Endometrial microvascular endothelial cells (primary cell): ENCODE measurements around the gene C1orf216. TPM values are rescaled to one million over a fixed set of nuclear protein-coding genes. Genes with fewer than 3 reads are reported as not detected.
"Not testable (repeated sequence)": the region's sequence is repeated elsewhere in the genome, so short reads cannot be mapped to it uniquely, and the experiment has no call there.

Experiments used
- in situ Hi-C: cut with HindIII; loops from 2 replicates; pipeline ENCODE4 v1.10.0; 2017; ENCODE audit warnings: low sequenced_read_pairs, low pct_unique_long_range_greater_than_20kb; ENCODE audit errors: inconsistent ontology term
- total RNA-seq: library from RNA; depleted of rRNA; stranded (reverse); fragments of >200 nt; gene quantifications from one replicate; pipeline ENCODE4 v1.2.3, GENCODE V29; 2015; ENCODE audit errors: inconsistent ontology term

Gene C1orf216
- 9.8 TPM for total RNA-seq

DNA sequence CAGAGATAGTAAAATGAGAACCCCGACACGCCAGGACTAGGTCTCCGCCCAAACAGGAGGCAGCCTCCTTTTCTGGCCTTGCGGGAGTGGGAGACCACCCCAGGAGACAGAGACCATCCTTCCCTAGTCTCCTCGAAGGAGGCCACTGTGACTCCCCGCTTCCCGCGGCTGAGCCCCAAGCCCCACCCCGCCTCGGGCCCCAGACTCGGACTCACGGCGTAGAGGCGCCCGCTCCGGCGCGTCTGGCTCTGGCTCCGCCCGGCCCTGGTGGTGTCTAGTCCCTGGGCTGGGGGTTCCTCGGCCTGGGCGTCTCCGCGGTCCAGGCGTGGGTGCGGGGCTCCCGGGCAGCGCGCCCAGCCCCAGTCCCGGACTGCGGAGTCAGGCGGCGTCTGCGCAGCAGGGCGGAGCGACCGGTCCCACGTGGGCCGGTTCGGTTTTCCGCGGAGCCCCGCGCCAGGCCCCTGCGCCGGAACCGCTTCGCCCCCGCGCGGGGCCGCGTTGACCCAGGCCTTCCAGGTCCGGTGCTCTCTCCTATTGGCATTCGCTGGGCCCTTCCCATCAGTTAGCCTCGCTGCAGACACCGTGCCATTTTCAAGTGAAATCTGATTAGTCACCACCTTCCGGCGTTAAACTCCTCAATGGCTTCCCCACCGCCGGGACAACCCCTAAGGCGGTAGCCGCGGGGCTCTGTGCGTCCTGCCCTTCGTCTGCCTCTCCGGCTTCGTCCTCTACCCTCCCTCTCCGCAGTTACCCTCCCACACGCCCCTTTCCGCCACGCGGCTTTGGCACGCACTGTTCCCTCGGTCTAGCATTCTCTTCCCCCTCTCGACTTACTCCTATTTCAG lies at the start of gene C1orf216:
C1orf216 (minus strand) TSS at position 393 of the 845 bp plus-strand sequence. CDS start 2,563 bp downstream, outside the sequence.
- in situ Hi-C loops = no loop called here

DNA sequence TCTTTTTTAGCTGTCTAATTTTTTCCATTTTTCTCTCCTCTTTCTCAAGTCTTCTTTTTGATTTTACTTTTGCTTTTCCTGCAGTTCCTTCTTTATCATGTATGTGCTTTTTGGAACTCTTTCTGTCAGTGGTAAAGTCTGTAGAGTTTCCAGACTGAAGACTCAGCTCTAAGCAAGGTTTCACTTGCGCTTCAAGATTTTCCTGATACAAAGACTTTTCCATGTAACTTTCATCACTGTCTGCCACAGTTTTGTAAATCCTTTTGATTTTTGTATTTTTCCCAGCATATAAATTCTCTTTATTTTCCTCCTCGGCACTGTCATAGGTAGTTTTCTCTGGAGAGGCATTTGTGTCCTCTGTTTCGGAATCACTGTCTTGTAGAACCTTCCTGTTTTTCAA lies 45.6 kb upstream of the C1orf216 start:
- in situ Hi-C loops = no loop called here

DNA sequence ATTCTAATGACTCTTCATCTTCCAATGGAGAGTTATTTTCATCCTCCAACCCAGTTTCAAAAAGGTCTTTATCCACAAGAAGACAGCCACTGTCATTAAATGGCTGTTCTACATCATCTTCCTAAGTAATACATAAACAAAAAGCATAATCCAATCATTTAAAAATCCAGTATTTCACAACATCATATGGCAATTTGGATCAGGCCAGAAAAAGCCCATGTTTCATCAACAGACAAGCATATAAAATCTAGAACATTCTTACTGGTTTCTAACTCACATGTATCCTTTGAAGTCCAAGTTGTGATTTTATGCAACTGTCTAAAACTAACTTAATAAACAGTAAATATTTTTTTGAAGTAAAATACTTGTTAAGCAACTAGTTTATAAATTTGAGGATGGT lies 44.5 kb upstream of the C1orf216 start:
- in situ Hi-C loops = no loop called here

DNA sequence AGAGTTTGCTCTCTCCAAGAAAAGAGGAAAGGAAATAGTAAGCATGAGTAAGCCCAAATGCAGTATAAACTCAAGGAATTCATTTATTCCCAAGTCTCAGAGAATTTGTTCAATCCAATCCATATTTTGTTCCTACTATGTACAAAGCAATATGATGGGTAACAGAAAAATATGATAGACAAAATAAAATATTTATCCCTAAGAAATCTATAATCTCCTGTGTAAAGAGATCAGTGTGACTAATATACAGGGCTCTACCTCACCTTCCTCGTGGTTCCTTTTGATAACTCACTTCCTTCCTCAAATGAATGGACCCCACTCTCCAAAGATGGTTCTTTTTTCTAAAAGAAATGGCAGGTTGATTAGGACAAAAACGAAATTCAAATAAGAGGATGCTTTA lies 43.5 kb upstream of the C1orf216 start:
- in situ Hi-C loops = no loop called here

DNA sequence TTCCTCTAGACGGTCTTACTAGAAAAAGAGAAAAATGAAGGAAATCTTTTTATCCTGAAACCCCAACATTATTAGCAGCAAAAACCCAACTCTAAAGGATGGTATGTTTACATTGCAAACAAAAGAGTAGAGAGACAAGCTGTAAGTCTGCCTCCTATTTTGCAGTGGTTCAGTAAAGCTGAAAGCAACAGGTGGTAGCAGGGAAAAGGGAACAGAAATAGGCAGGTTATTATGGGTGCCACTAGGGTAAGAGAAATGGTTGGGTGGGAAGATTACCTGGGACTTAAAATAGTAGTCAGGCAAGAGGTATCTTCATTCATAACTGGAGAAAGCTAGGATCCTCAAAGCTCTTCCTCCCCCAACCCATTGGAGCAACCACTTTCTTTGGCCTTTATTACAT lies 37.4 kb upstream of the C1orf216 start:
- in situ Hi-C loops = no loop called here

GRCh38 chr1:35753626-35754260 lies 35.1 kb upstream of the C1orf216 start:
- in situ Hi-C loops = no loop called here

DNA sequence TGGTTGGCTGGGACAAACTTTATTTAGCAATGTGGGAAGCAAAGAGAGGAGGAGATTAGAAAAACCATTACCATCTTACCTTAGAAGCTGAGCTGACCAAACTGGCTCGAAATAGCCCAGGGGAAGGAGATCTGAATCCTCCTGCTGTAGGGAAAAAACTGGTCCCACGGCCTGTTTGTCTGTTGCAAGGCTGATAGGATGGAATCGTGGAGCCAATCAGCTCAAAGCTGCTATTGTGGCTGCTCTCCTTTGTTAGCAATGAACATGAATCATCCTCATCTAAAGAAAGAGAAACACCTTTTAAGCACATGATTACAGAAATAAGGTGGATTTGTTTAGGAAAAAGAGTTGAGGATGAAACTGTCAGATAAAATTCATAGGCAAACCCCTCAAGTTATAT lies 29.6 kb upstream of the C1orf216 start:
- in situ Hi-C loops = loop anchor here (25.0 kb wide), 1 partner anchor 186 kb away; the partner anchor contains the start of genes KIAA0319L, NCDN and TFAP2E

DNA sequence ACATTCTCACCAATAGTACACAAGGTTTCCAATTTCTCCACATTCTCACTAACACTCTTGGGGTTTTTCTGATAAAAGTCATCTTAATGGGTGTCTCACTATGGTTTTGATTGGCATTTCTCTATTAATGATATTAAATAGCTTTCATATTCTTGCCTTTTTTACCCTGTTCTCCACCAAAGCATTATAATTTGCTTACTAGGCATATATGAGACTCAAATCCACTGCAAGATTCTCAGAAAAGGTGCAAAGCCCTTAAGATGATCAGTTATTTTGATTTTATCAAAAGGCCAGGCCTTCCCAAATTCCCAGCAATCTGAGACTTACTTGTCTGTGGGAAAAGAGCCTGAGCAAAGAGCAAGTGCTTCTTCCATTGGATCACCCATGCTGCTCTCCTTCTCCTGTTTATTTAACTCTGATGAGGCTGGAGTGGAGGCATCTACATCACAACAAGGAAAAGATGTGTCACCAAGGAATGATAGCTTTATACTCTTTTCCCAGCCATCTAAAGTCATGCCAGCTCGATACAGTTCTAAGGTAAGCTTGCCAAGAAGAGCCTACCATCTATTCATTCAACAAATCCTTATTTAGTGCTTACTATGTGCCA lies 26.5 kb upstream of the C1orf216 start:
- in situ Hi-C loops = loop anchor here (25.0 kb wide), 1 partner anchor 183 kb away; the partner anchor contains the start of genes KIAA0319L, NCDN and TFAP2E

- in situ Hi-C loops = loop anchor here (25.0 kb wide), 1 partner anchor 175 kb away; the partner anchor contains the start of genes KIAA0319L, NCDN and TFAP2E
These were observed 18.4 kb upstream of the C1orf216 start for GRCh38 chr1:35737120-35737519.

DNA sequence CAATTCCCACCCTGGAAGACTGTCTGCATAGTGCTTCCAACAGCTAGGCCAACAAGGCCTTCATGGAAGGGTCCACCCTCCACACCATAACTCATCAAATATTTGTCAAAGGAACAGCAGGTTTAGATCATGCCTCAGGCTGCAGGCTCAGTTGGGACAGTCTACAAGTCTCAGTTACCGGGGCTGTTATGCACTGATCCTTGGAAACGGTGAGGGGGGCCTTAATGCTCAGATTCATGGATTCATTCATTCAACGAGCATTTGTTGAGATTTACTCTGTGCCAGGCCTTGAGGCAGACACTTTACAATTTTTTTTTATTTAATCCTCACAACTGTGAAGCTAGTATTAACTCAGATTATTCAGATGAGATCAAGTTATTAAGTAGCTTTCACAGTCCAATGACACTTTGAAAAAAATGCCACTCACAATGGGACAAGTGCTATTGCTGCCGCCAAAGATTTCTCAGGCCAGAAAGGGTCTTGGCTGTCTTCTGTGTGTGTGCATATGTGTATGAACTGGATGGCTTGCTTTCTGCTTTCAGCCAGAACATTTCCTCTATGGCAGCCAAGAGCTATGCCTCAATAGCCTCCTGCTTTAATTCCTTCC lies 8.9 kb upstream of the C1orf216 start:
- in situ Hi-C loops = loop anchor here (25.0 kb wide), 1 partner anchor 165 kb away; the partner anchor contains the start of genes KIAA0319L, NCDN and TFAP2E

GRCh38 chr1:35726450-35727433 lies 8.1 kb upstream of the C1orf216 start:
- in situ Hi-C loops = loop anchor here (25.0 kb wide), 1 partner anchor 164 kb away; the partner anchor contains the start of genes KIAA0319L, NCDN and TFAP2E

DNA sequence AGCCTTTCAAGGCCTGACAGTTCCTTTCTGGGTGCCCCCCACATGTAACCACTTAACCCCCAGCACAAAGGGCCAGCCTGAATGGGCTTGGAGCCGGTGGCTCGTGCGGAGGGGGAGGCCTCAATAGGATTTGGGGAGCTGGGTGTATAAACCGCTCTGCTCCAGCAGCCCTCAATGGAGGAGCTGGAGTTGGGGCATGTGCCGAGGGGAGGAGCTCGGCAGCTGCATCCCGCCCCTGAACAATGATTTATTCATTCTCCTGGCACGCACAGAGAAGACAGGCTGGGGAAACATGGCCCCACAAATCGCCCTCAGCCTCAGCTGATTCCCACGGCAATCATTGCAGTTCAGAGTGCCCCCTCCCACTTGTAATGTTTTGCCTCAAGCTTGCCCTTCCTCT lies 6.9 kb upstream of the C1orf216 start:
- in situ Hi-C loops = loop anchor here (25.0 kb wide), 1 partner anchor 163 kb away; the partner anchor contains the start of genes KIAA0319L, NCDN and TFAP2E

- in situ Hi-C loops = no loop called here
These were observed 690 bp downstream of the C1orf216 start for GRCh38 chr1:35717911-35718476.

GRCh38 chr1:35715568-35716002 lies 3.1 kb downstream of the C1orf216 start:
- in situ Hi-C loops = no loop called here

DNA sequence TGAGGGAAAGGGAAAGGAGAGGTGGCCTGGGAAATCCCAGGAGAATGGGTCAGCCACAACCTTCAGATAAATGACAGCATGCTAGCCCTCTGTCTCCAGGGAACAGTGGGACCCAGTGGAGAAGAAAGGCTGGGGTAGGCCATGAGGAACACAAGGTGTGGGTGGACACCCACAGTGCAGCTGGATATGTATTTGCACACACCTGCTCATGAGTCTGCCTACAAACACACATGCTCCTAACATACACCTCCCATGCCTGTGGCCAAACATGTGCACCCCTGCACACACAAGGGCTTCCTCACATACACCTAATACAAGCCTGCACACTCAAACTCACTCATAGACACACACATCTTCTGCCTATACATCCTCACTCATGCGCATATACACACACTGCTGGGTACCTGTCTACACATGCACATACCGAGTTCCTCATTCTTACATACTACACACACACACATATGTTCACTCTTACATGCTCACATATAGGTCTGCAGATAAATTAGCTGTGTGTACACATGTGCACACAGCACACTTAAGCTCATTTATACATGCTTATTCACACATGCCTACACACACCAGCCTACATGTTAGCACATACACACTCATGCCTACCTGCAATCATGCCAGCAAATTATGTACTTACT lies 3.6 kb downstream of the C1orf216 start:
- in situ Hi-C loops = no loop called here

DNA sequence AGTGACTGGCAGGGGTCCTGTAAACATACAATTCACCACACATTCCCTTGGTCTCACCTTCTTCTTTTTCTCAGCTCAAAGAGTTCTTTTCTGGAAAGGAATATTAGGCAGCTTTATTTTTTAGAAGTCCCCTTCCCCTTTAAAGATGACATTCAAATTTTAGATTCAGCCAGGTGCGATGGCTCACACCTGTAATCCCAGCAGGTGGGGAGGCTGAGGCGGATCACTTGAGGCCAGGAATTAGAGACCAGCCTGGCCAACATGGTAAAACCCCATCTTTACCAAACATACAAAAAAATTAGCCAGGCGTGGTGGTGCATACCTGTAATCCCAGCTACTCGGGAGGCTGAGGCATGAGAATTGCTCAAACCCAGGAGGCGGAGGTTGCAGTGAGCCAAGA lies 7.6 kb downstream of the C1orf216 start:
- in situ Hi-C loops = not testable (repeated sequence)

DNA sequence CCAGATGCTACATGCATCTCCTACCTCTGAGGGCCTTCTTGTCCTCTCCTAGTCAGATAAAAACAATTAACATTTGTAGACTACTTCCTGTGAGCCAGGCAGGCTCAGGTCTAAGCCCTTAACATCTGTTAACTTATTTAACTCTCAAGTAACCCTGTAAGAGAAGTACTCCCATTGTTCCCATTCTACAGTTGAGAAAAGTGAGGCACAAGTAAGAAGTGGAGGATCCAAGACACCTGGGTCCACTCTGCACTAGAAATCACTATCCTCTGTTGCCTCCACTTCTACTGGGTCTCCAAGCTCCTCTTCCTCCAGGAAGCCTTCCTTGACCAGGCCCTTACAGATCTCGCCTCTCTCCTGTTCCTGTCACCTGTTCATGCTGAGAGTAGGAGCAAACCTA lies 9.7 kb downstream of the C1orf216 start:
- in situ Hi-C loops = no loop called here
